ENCODE measurements around the gene ROPN1B.

DNA sequence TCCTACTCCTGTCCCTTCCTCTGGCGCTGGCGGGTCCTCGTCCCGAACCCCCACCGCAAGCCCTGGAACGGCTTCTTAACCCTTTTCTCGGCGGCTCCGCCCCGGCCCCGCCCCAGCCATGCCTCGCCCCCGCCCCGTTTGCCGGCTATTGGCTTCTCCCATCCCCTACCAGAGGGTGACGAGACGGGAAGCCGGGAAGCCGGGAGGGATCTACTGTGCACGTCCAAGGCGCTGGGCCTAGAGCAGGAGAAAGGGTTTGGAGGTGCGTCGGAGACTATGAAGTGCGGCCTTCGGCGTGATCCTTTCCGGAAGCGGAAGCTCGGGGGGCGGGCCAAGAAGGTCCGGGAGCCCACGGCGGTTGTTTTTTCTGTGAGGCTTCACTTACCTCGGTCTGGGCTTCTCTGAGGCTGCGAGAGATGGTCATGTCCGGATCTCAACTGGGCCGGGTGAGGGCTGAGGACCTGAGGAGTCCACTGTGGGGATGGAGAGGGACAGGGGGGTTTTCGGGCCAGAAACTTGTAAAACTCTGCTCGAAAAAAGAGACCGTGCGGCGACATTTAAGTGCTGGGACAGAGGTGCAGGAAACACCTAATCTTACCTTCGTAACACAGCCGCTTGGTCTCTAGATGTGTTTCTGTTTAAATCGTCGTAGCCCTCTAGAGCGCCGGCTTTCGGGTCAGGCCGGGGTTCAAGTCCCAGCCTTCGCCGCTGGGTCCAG is 21.4 kb downstream of the ROPN1B start:
- TF ChIP-seq, protein P1, sequence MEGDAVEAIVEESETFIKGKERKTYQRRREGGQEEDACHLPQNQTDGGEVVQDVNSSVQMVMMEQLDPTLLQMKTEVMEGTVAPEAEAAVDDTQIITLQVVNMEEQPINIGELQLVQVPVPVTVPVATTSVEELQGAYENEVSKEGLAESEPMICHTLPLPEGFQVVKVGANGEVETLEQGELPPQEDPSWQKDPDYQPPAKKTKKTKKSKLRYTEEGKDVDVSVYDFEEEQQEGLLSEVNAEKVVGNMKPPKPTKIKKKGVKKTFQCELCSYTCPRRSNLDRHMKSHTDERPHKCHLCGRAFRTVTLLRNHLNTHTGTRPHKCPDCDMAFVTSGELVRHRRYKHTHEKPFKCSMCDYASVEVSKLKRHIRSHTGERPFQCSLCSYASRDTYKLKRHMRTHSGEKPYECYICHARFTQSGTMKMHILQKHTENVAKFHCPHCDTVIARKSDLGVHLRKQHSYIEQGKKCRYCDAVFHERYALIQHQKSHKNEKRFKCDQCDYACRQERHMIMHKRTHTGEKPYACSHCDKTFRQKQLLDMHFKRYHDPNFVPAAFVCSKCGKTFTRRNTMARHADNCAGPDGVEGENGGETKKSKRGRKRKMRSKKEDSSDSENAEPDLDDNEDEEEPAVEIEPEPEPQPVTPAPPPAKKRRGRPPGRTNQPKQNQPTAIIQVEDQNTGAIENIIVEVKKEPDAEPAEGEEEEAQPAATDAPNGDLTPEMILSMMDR (IDR thresholded peaks at IDR 0.05; ENCODE audit: low read depth, low read length): no peak
- no peak for TF ChIP-seq EZH2phosphoT487 (IDR thresholded peaks at IDR 0.05; ENCODE audit: low read depth)

Data from OCI-LY3 (cell line).